Measurements from ENCODE around the gene TMEM89. TPM values are rescaled to one million over a fixed set of nuclear protein-coding genes. Genes with fewer than 3 reads are reported as not detected.

Gene TMEM89
- total and polyA plus RNA-seq, 2 of the 4 experiments (the other 2 are of a cell fraction): 0.15 TPM; not detected in 1

DNA sequence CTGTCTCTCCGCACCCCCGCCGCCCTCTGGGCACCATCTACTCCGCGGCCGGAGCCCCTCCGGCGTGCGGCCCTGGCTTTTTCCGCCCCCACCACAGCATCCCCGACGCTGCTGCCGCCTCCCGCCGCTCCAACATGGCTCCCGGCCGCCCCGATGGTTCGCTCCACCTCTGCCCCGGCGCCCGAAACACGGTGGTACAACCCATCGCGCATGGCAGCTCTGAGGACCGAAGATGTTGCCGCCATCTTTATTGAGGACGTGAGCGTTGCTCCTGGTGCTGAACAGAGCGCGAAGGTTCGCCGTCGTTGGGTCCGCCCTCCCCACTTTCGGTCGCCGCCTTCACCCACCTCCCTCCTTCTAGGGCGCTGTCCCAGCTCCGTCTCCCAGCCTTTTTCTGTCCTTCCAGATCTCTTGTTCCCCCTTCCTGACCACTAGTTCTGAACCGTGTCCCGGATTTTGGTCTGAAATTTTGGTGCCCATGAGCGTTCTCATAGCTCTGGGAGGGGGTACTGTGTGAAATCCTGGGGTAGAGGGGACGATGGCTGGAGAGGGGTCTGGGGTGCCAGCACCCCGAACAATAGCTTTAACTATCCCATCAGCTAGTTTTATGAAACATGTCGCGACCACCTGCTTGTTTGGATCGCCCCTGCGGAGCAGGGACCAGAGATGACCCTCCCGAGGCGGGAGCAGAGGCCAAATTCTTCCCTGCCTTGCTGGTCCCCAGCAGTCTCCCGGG lies 41.4 kb upstream of the TMEM89 start, which contains the start of gene CELSR3:
CELSR3 (minus strand) TSS at position 134 of the 736 bp plus-strand sequence. CDS start 252 bp downstream, outside the sequence.
- WGBS, 2 experiments (ENCODE audit: extremely low coverage in 2 of 2, insufficient read length in 1 of 2): 0% methylated on average over 18 of the region's 52 CpGs; no CpG with 5 or more reads in 1 of the 2 experiments
- Histone ChIP-seq H3K4ac (ENCODE audit: low read depth, low read length) (peak within 1 kb of the TSS; percentile 91), H3K9me1 (ENCODE audit: insufficient read depth, low read length) (peaks cover 5% of the 10 kb centered on the region), H3K4me2 (ENCODE audit: low read depth, low read length) (peak within 1 kb of the TSS; percentile 73), H2AK9ac (replicated peaks; ENCODE audit: low read depth, low read length, poor library complexity) (peak within 1 kb of the TSS; percentile 99), H2BK5ac (ENCODE audit: low read depth, low read length, poor library complexity, severe bottlenecking) (peak within 1 kb of the TSS; percentile 75), H3K23ac (ENCODE audit: low read depth, low read length) (peak within 1 kb of the TSS; percentile 80), H3K27ac (ENCODE audit: insufficient read depth, low read length) (peak within 1 kb of the TSS; percentile 92), H3K79me1 (ENCODE audit: low read depth in 1 of 2, low read length in 2 of 2) (peaks cover 0 to 5% of the 10 kb centered on the region in 2 experiments; a peak in 1 of 4 replicates), H2AFZ (replicated peaks; ENCODE audit: low read length, poor library complexity) (peak within 1 kb of the TSS; percentile 91), H2BK15ac (ENCODE audit: low read depth, low read length) (peak within 1 kb of the TSS; percentile 67; the same call in 2 of the 3 replicates), H3K9ac (ENCODE audit: low read depth, low read length) (peak within 1 kb of the TSS; percentile 79), H3K18ac (ENCODE audit: low read depth, low read length) (peak within 1 kb of the TSS; percentile 27), H3K14ac (replicated peaks; ENCODE audit: low read depth, low read length) (peak within 1 kb of the TSS; percentile 90), H3K56ac (ENCODE audit: extremely low read depth, insufficient read depth, low read length) (peak within 1 kb of the TSS; percentile 89), H4K5ac (ENCODE audit: low read depth, low read length) (peak within 1 kb of the TSS; percentile 54), H3K4me1 (ENCODE audit: control insufficient read depth, insufficient read depth, low read length) (no peaks in the 10 kb centered on the region; the same call in 1 of the 2 replicates), H4K20me1 (ENCODE audit: insufficient read depth, low read length) (no peaks in the 10 kb centered on the region), H2BK20ac (ENCODE audit: low read depth, low read length) (peak within 1 kb of the TSS; percentile 14; the same call in 1 of the 2 replicates), H4K91ac (ENCODE audit: insufficient read depth, low read depth, low read length) (peak within 1 kb of the TSS; percentile 95), H3K27me3 (ENCODE audit: control insufficient read depth, insufficient read depth, low read length) (no peaks in the 10 kb centered on the region), H3K9me3 (ENCODE audit: control insufficient read depth, insufficient read depth, low read length) (no peaks in the 10 kb centered on the region), H4K8ac (ENCODE audit: low read depth in 2 of 2, low read length in 2 of 2) (peak within 1 kb of the TSS; percentile 67 to 94), H3K4me3 (ENCODE audit: insufficient read depth, low read depth, low read length) (peak within 1 kb of the TSS; percentile 56), H2AK5ac (ENCODE audit: low read depth, low read length) (peak within 1 kb of the TSS; percentile 48), H2BK120ac (ENCODE audit: low read depth, low read length) (peak within 1 kb of the TSS; percentile 75), H3K36me3 (ENCODE audit: control insufficient read depth, insufficient read depth, low read length) (no peaks in the 10 kb centered on the region)
- ATAC-seq (ENCODE audit: low read depth): peak; percentile 47
- CTCF ChIA-PET: interaction anchor here (0.7 to 2.0 kb wide), 4 partner anchors 23 to 65 kb away, joined by 3 to 5 read pairs (median 4); partner anchors contain the start of genes NCKIPSD and SLC26A6
- in situ Hi-C loops (cut with MboI; ENCODE audit: low sequenced_read_pairs) (loop anchor here (10.0 kb wide), 1 partner anchor 198 kb away; a partner anchor contains a TSS), intact Hi-C loops (cut with micrococcal nuclease) (loop anchor here (1.0 kb wide), 1 partner anchor 77 kb away; no protein-coding TSS in a partner anchor), dilution Hi-C loops (cut with HindIII; ENCODE audit: low sequenced_read_pairs, unreplicated experiment) (no loop called here)
- TF ChIP-seq BHLHE40 (IDR thresholded peaks at IDR 0.05; ENCODE audit: low read depth, low read length): peak; percentile 96
- peak; percentile 91 for TF ChIP-seq CHD1 (IDR thresholded peaks at IDR 0.05; ENCODE audit: low read depth, low read length)
- TF ChIP-seq FOS (IDR thresholded peaks at IDR 0.05; ENCODE audit: low read depth, low read length): no peak
- TF ChIP-seq POLR2A (IDR thresholded peaks at IDR 0.05; ENCODE audit: low read depth, low read length): peak; percentile 49; the same call in 1 of the 2 replicates
- TF ChIP-seq RCOR1 (IDR thresholded peaks at IDR 0.05; ENCODE audit: insufficient replicate concordance, low read length): no peak
- no peak; the same call in 1 of the 2 replicates for TF ChIP-seq MAZ (IDR thresholded peaks at IDR 0.05; ENCODE audit: borderline replicate concordance, low read depth, low read length)
- TF ChIP-seq SMC3 (IDR thresholded peaks at IDR 0.05; ENCODE audit: low read depth, low read length): no peak
- TF ChIP-seq, protein P1, sequence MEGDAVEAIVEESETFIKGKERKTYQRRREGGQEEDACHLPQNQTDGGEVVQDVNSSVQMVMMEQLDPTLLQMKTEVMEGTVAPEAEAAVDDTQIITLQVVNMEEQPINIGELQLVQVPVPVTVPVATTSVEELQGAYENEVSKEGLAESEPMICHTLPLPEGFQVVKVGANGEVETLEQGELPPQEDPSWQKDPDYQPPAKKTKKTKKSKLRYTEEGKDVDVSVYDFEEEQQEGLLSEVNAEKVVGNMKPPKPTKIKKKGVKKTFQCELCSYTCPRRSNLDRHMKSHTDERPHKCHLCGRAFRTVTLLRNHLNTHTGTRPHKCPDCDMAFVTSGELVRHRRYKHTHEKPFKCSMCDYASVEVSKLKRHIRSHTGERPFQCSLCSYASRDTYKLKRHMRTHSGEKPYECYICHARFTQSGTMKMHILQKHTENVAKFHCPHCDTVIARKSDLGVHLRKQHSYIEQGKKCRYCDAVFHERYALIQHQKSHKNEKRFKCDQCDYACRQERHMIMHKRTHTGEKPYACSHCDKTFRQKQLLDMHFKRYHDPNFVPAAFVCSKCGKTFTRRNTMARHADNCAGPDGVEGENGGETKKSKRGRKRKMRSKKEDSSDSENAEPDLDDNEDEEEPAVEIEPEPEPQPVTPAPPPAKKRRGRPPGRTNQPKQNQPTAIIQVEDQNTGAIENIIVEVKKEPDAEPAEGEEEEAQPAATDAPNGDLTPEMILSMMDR (conservative IDR thresholded peaks at IDR 0.05; ENCODE audit: low read depth, low read length): no peak
- TF ChIP-seq RFX5 (IDR thresholded peaks at IDR 0.05; ENCODE audit: low read depth, low read length): no peak
- no peak for TF ChIP-seq CEBPB (IDR thresholded peaks at IDR 0.05; ENCODE audit: low read depth, low read length)
- TF ChIP-seq, protein P2, sequence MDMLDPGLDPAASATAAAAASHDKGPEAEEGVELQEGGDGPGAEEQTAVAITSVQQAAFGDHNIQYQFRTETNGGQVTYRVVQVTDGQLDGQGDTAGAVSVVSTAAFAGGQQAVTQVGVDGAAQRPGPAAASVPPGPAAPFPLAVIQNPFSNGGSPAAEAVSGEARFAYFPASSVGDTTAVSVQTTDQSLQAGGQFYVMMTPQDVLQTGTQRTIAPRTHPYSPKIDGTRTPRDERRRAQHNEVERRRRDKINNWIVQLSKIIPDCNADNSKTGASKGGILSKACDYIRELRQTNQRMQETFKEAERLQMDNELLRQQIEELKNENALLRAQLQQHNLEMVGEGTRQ (IDR thresholded peaks at IDR 0.05; ENCODE audit: low read depth, low read length): no peak
- TF ChIP-seq MAFK (IDR thresholded peaks at IDR 0.05; ENCODE audit: low read depth, low read length): no peak
- peak; percentile 90 for DNase-seq
- POLR2A ChIA-PET (ENCODE audit: unreplicated experiment): interaction anchor here (0.6 to 0.8 kb wide), 2 partner anchors 38 to 65 kb away, joined by 15 to 18 read pairs; no protein-coding TSS in a partner anchor
- no TSS peak for BruUV-seq (replicated peaks)
